GM18519 (cell line): ENCODE results near the gene LRRC10B.
"Not testable (repeated sequence)": the region's sequence is repeated elsewhere in the genome, so short reads cannot be mapped to it uniquely, and the experiment has no call there.

Source experiments
- ATAC-seq: cut with Tn5 transposase; IDR thresholded peaks from one replicate; pipeline ENCODE4 v1.9.1; 2021; ENCODE audit warnings: mild to moderate bottlenecking, moderate library complexity; ENCODE audit not compliant: unreplicated experiment, low FRiP score

LRRC10B gene

GRCh38 chr11:61507962-61508861 lies at the start of gene LRRC10B:
Gene LRRC10B (plus strand): TSS chr11:61508749. CDS start chr11:61508999, 250 bp downstream.
- no peak for ATAC-seq

GRCh38 chr11:61460474-61460881 lies 48.1 kb upstream of the LRRC10B start:
- ATAC-seq = no peak

- ATAC-seq = no peak
Measured at GRCh38 chr11:61460986-61461385, 47.6 kb upstream of the LRRC10B start.

- ATAC-seq = not testable (repeated sequence)
Measured at GRCh38 chr11:61467602-61468001, 40.9 kb upstream of the LRRC10B start.

GRCh38 chr11:61468002-61468401 lies 40.5 kb upstream of the LRRC10B start:
- no peak for ATAC-seq

- ATAC-seq = no peak
Measured at GRCh38 chr11:61472282-61472681, 36.3 kb upstream of the LRRC10B start.

- no peak for ATAC-seq
Measured at GRCh38 chr11:61472868-61473267, 35.7 kb upstream of the LRRC10B start.

GRCh38 chr11:61473370-61474012 lies 35.1 kb upstream of the LRRC10B start:
- no peak for ATAC-seq

GRCh38 chr11:61474013-61474643 lies 34.4 kb upstream of the LRRC10B start:
- ATAC-seq = no peak

GRCh38 chr11:61475433-61475832 lies 33.1 kb upstream of the LRRC10B start:
- no peak for ATAC-seq

- ATAC-seq = no peak
Measured at GRCh38 chr11:61476371-61476770, 32.2 kb upstream of the LRRC10B start.

GRCh38 chr11:61477126-61477525 lies 31.4 kb upstream of the LRRC10B start:
- ATAC-seq = no peak

- ATAC-seq = no peak
Measured at GRCh38 chr11:61477727-61478148, 30.8 kb upstream of the LRRC10B start.

GRCh38 chr11:61479360-61480058 lies 29.0 kb upstream of the LRRC10B start:
- not testable (repeated sequence) for ATAC-seq

- no peak for ATAC-seq
Measured at GRCh38 chr11:61480261-61480993, 28.1 kb upstream of the LRRC10B start.

- no peak for ATAC-seq
Measured at GRCh38 chr11:61480994-61481335, 27.6 kb upstream of the LRRC10B start.

- ATAC-seq = no peak
Measured at GRCh38 chr11:61481806-61482205, 26.7 kb upstream of the LRRC10B start.

GRCh38 chr11:61482513-61482912 lies 26.0 kb upstream of the LRRC10B start:
- ATAC-seq = no peak

- no peak for ATAC-seq
Measured at GRCh38 chr11:61484541-61484940, 24.0 kb upstream of the LRRC10B start.

GRCh38 chr11:61485080-61485479 lies 23.5 kb upstream of the LRRC10B start:
- ATAC-seq = no peak
